Activated CD4-positive, alpha-beta T cell treated with anti-CD3 and anti-CD28 coated beads, Interleukin-2, Interleukin-4, amounts not matched to agents 100 ng/mL and 50 ng/mL, durations not matched to agents 16 hours and 8 hours (primary cell): ENCODE results near the gene KIAA0513.
"Not testable (repeated sequence)": the region's sequence is repeated elsewhere in the genome, so short reads cannot be mapped to it uniquely, and the experiment has no call there.

ENCODE experiments used
- DNase-seq: peaks from one replicate; pipeline ENCODE4 v3.0.0-alpha.2; 2020; ENCODE audit warnings: low spot score

The KIAA0513 gene

DNA sequence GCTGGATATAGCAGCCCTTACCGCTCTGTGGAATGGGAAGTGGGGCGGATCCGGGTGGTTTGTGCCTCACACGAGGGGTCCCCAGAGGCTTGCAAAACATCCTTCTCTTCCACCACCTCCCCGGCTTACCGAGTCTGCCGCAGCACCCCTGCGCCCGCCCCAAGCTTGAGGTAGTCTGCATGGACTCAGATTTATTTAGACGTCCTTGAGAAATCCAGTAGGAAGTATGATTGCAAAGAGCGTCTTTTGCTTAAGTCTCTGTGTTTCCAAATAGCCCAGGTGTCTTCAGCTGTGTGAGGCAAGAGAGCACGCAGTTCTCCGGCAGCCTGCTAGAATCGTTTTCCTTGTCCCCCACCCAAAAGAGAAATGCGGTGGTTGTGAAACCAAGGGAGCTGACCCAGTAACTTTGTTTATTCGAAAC, 2.4 kb downstream of the KIAA0513 start:
- DNase-seq: no peak

DNA sequence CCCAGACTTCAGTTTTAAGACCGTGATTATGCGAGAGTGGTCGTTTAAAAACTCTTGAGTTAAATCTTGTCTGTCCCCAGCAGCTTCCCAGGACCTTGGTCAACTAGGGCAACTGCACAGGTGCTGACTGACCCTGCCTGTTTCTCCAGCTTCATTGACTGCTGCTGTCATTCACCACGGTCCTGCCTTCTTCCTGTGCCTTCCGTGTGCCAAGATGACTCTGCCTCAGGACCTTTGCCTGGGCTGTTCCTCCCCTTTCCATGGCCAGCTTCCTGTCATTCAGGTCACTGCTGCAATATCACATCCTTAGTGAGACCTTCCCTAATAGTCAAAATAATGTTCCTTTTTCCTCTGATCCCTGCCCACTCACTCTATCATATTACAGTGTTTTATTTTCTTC, 3.9 kb downstream of the KIAA0513 start:
- no peak for DNase-seq

DNA sequence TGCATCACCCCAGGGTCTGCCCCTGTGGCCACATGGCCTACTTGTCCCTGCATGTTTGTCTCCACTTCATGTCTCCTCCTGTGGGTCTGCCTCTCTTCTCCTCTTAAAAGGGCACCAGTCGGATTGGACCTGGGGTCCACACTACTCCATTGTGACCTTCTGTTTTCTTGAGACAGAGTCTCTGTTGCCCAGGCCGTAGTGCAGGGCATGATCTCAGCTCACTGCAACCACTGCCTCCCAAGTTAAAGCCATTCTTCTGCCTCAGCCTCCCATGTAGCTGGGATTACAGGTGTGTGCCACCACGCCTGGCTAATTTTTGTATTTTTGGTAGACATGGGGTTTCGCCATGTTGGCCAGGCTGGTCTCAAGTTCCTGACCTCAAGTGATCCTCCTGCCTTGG, 4.6 kb downstream of the KIAA0513 start:
- not testable (repeated sequence) for DNase-seq

DNA sequence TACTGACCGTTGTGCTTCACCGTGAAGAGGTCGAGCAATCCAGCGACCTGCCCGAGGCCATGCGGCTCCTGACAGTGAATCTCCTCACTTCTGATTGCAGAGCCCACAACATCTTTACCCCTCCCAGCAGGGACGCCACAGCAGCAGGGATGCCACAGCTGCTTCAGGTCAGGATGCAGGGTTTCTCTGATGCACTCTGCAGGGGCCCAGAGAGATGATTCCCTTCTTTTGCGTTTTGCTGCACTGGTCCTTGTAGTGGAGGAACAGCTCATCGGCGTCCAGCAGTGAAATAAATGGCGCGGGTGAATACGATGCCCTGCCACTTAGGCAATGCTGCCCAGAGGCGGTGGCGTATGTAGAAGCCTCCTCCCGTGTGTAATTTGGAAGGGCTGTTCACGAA, 5.6 kb downstream of the KIAA0513 start:
- no peak for DNase-seq

DNA sequence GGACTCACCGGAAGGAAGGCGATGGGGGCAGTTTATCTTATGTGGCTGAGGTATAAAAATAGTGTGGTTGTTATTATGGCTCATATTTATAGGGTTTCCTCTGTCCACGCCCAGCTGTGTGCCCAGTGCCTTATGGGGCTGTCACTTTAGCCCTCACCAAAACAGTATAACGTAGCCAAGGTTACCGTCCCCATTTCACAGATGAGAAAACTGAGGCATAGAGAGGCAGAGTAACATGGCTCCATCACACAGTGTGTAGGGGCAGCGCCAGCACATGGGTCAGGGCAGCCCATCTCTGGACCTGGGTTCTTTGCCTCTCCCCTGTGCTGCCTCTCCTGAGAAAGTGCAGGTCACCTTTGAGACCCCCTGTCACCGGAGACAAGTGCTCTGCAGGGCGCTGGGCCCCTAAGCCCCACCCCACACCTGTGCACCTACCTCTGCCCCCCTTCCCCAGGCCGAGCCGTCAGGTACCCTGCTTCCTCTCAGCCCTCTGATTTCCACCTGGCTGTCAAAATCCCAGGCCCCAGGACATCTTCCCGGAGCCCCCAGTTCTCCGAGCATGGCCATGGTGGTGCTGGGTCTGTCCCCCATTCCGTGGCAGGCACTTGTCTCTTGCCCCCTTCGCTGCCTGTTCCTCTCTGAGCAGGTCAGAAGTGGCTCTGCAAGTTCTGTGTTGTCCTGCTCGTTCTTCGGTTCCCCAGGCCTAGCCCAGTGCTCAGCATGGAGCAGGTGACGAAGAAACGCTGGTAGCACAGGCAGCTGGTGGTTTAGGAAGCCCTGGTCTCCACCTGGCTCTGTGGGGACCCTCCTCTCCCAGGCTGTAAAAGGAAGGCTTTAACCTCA, 7.2 kb downstream of the KIAA0513 start:
- DNase-seq: no peak

DNA sequence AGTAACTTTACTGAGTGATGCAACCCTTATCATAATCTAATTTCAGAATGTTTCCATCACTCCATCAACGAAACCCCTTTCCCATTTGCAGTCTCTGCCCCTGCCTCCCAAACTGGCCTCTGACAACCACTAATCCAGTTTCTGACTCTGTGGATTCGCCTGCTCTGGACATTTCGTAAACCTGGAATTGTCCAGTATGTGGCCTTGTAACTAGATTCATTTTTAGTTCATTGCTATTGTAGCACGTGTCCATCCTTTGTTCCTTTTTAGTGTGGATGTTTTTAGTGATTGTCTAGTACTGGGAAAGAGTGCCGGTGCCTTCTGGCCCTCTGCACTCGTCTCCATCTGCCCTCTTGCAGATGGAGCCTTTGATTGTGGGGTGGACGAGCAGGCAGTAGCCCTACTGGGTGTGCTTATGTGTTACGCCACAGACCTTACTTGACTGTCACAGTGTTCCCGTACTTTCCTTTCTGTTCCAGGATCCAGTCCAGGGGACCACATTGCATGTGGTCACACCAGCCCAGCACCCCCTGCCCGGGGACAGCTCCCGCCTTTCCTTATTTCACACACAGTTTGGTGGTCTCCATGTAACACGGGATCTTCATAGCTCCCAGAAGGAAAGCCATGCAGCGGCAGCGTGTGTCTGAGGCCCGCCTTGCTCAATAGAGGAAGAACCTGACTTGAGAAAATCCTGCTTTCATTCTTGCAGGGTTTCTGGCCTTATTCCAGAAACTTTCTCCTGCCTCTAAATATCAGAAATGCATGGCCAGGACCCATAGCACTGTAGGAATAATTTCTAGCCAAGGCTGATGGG, 8.8 kb downstream of the KIAA0513 start:
- no peak for DNase-seq

DNA sequence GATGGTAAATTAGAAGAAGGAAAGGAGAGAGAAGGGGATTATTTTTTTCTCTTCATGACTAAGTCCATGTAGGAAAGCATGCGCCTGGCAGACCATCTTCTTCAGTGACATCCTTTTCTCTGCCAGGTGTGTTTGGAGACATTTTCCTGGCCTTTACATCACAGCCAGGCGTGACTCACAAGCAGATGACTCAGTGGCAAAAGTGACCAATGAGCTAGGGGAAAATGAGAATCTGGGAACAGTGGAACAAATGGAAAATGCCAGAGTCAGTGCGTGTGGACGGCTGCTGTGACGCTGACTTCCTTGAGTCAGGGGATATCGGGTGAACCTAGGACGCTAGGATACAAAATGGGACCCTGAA, 9.4 kb downstream of the KIAA0513 start:
- DNase-seq: no peak

DNA sequence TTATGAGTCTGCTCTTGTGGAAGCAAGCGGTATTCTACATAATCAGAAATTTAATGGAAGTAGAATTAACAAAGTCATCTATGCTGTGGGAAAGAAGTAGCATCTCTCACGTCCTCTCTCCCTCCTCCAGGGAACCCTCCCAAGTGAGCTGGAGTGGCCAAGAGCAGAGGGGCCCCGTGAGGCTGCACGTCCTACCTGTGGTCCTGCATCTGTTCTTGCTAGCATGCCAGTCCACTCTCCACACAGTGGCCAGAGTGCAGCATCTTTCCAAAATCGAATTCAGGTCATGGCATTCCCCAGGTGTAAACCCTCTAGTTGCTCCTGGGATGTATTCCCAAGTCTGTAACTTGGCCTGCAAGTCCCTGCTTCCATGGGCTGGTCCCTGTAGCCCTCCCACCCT, 10.1 kb downstream of the KIAA0513 start:
- DNase-seq: no peak

DNA sequence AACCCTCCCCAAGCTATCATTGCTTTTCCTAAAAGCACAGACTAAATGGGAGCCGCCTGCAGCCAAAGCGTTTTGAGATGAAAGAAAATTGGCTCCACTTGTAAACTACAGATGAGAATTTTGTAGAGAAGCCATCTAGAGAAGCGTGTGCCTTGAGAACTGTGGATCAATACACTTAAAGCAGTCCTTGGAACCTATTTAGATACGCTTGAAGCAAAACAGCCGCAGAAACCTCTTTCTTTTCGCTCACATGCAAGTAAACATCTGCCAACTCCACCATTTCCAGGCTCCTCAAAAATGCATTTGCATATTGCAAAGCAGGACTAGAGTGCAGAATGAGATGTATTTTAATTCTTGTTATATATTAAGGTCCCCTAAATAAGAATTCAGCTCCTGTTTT, 13.1 kb downstream of the KIAA0513 start:
- no peak for DNase-seq

DNA sequence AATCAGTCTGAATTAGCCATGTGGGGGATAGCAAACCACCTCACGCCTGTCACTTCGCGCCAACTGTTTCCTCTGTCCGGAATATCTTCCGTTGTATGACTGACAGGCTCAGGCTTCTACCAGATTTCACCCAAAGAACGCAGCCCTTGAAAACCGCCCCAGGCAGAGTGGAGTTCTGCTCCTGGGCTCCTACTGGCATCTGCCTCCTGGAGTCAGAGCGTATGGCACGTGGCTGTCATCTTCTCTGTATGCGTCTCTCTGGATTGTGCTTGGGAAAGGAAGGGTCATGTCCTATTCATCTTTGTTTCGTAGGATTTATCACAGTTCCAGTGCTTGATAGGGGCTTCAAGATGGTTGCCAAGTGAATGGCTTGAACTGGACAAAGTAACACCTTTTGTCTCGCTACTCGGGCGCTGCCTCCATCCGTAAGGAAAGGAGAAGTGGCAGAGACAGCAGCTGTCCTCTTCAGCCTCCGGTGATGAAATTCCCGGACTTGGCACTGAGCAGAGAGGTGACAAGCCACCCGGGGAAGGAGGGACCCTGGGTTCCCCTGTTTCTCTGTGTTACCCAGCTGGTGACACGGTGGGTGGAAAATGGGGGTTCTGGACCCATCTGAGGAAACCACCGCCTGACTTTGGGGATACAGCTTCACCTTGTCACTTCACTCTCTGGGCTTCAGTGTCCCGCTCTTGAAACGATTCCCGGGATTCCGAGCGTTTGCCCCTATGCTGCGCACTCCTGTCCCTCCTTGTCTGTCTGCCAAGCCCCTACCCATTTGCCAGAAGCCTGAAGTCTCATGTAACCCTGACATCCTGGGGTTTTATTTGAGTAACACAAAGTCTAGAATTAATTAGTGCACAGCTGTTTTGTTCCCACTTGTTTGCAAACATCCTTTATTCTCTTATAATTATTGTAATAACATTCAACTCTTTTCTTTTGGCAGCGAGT, 13.9 kb downstream of the KIAA0513 start:
- DNase-seq: no peak

DNA sequence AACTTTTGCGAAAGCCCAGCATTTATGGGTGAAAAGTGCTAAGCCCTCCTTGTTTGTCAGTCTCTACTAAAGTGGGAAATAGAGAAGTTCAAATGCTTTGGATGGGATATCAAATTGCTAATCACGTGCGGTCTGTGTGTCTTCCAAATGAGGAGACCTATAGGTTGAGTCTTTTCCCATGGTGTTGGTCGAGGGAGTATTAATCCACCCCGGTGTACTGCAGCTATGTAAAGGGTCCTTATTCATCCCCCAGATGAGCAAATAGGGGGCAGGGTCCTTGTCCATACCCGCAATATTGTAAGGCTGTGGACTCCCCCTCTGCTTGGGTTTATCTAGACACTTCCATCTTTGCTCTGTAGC, 14.6 kb downstream of the KIAA0513 start:
- no peak for DNase-seq

DNA sequence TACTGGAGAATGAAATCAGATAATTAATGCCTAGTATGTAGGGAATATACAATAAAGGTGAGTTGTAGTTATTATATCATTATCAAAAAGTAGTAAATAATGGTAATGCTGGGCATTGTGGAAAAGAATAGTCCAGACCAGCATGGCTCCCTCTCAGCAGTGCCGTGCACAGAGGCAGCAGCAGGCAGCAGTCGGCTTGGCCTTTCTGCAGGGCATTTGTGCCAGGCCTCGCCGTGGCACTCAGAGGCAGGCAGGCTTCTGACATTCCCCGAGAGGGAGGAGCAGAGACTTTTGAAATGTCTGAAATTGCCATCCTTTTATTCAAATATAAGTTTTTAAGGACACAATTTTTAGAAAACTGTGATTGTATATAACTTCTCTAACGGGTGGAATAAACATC, 15.0 kb downstream of the KIAA0513 start:
- no peak for DNase-seq

DNA sequence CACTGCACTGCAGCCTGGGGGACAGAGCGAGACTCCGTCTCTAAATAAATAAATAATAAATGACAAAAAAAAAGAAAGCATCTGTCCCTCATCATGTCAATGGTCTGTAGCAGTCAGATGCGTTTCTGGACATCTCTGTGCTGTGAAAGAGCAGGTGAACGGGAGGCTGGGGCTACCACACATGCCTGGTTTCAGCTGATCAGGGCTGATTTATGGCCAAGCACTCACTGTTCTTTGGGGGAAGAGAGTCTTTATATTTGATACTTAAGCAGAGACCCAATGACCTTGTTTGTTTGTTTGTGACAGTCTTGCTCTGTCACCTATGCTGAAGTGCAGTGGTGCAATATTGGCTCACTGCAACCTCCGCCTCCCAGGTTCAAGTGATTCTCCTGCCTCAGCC, 17.5 kb downstream of the KIAA0513 start:
- no peak for DNase-seq

DNA sequence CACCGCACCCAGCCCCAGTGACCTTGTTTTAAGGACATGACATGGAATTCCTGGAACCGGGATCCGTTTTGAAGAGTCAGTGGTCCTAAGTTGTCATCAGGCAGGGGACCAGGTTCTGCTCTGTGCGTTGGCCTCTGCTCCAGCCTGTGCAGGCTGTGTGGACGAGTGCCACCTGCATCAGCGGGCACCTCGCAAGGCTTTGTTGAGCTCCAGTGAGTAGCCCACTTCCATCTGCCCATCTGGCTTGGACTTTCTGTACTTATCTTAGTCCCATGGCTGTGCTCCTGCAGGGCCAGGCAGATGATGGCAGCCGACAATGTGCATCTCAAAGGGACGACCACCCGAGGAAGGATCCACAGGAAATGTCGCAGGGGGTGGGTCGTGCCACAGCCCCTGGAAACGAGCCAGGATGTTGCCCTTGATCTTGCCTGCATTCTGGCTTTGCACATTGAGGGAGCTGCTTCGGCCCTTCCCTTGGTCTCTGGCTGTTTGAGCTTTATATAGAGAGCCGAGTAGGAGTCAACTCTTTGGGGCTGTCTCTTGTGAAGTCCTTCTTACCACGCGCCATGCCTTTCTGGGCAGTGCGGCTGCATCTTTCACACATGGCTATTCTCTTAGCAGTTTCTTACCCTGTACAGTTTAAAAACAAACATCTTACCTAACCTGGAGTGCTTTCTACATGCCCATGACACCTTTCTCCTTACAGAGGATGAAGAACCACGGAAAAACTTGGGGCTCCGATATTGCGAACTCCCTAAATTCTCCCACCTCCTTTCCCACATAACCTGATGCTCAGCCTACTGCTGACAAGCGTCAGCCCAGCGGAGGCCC, 18.3 kb downstream of the KIAA0513 start:
- DNase-seq: no peak

DNA sequence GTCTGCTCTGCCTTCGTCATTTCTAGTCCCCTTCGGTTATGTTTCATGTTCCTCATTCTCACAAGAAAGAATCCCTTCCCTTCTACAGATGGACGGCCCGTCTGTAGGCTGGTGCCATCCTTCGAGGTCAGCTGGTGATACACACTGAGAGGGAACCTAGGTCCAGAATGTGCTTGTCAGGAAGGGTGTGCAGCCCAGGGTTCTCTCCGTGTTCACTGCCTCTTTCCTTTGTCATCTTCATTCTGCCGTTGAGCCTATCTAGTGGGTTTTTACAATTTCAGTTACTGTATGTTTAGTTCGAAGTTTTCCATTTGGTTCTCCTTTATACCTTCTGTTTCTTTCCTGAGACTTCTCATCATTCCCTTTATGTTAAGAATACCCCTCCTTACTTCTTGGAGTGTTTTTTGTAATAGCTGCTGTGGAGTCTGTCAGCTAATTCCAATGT, 18.9 kb downstream of the KIAA0513 start:
- no peak for DNase-seq

DNA sequence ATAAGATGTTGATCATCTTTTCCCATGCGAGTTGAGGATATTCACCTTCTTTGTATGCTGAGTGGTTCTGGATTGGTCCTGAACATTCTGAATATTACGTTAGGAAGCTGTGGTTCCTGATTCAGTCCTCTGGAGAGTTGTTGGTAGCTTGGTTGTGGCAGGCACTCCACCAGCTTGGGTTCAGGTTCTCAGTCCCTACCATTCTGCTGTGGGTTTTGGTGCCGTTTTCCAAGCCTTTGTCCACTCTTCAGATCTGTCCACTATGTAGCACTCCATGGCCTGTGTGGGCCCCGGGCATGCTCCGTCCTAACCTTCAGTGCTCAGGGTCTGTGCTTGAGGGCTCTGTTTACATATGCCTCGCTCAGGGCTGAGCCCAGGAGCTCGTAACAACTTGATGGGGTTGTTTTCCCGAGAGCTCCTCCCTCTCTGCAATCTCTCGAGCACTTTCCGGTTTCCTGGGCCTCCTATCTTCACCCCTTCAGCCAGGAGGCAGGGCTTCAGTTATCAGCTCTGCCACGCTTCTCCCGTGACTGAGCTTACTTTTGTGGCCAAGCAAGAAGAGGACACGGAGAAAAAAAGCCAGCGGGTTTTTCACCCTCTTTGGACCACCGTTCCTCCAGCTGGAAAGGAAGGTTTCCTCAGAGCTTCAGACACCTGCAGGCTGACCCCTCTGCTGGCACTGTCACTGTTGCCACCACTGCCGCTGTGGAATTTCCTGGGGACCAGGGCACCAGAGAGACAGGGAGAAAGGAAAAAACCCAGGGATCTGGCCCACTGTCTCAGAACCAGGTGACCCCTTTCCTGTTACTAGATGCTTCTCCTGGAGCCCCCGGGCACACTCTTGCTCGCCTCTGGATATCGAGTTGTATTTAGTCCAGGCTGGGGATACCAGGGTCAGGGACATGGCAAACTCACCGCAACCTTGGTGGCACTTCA, 19.6 kb downstream of the KIAA0513 start:
- no peak for DNase-seq

DNA sequence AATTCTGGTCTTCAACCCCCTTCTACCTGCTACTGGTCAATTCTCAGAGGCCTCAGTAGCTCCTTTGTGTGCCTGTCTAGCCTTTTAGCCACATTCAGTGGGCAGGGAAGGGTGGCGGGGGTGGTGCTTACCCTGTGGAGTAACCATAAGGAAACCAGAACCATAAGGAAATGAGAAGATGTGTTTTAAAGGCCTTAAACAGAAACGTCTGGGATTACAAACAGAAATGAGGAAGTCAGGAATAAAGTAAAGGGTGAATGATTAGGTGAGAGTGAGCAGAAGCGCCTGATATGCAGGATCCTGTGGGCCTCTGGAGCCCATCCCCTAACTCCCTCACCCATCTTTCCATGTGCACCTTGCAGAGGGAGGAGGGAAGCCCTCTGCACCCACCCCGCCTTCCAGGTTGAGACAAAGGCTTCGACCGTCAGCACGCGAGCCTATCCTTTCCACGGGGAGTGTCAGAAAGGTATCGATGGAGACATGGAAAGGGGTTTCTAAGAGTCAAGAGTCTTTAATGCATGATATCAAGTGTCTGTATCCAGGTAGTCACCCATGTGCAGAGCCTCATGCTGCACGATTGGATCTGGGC, 20.4 kb downstream of the KIAA0513 start:
- no peak for DNase-seq

DNA sequence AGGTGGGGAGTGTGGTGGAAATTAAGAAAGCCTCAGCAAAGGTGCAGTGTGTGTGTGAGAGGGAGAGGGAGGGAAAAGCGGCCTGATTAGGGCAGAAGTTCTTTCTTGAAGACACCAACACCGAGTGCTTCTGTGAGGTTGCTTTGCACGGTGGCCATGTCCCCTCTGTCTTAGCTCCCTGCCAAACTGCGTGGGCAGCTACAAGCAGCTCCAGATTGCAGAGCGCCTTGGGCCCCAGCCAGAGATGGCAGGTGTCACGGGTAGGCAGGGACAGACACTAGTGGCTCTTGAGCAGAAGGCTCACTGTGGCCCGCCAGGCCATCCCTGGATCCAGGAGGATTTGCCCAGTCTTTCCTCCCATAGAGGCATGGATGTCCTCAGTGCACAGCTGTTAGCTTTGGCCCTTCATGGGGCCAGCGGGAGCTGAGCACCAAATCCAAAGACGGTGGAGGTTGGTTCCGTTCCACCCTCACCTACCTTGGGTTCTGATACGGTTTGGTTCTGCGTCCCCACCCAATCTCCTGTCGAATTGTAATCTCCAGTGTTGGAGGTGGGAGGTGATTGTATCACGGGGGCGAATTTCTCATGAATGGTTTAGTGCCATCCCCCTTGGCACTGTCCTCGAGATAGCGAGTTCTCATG, 21.4 kb downstream of the KIAA0513 start:
- DNase-seq: no peak

DNA sequence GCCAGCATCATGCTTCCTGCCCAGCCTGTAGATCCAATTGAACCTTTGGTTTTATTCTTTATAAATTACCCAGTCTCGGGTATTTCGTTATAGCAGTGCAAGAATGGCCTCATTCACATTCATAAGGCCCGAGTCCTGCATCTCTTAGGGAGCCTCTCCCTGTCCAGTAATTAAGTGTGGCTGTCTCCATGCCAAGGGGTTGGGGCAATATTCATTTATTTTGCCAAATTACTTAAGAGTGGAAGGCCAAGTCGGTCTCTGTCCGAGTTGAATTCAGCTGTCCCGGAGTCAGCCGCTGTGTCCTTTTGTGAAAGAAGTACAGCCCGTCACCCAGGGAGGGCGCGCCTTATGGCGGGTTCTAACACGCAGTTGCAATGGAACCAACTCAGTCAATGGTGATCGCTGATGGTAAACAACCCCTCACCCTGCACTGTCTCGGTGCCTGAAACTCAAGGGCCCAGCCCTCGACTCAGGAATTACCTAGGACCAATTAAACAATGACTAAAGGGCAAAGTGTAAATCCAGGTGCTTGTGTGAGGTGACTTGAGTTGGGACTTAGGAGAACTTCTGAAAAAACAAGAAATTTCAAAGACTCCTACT, 22.2 kb downstream of the KIAA0513 start:
- no peak for DNase-seq
